ENCODE measurements around the gene DCHS2.

DCHS2 gene

DNA sequence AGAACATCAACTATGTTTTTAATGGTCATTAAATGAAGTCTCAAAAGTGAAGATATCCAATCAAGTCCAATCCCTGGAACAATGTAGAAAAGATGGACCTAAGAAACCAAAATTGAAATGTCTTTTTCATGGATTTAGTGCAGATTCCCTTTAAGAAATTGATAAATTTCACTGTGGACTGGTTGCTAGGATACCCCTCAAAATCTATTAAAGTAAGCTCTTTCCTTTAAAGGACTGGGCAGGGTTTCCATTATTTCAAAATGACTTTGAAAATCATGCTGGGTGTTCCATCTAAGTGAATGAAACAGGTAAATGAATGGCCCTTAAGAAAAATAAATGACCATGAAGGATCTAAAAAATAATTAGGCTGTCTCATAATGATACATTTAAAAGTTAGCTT is 30.0 kb upstream of the DCHS2 start:
- H3K4me3 ChIP-seq (ENCODE audit: low read depth, low read length): no peak overlapping the region
- TF ChIP-seq, protein P1, sequence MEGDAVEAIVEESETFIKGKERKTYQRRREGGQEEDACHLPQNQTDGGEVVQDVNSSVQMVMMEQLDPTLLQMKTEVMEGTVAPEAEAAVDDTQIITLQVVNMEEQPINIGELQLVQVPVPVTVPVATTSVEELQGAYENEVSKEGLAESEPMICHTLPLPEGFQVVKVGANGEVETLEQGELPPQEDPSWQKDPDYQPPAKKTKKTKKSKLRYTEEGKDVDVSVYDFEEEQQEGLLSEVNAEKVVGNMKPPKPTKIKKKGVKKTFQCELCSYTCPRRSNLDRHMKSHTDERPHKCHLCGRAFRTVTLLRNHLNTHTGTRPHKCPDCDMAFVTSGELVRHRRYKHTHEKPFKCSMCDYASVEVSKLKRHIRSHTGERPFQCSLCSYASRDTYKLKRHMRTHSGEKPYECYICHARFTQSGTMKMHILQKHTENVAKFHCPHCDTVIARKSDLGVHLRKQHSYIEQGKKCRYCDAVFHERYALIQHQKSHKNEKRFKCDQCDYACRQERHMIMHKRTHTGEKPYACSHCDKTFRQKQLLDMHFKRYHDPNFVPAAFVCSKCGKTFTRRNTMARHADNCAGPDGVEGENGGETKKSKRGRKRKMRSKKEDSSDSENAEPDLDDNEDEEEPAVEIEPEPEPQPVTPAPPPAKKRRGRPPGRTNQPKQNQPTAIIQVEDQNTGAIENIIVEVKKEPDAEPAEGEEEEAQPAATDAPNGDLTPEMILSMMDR (IDR thresholded peaks at IDR 0.05; ENCODE audit: low read depth, low read length): no peak

- TF ChIP-seq, protein P1 (IDR thresholded peaks at IDR 0.05; ENCODE audit: low read depth, low read length): no peak
- H3K4me3 ChIP-seq (ENCODE audit: low read depth, low read length): no peak overlapping the region
Measured at GRCh38 chr4:154519214-154519613, 27.6 kb upstream of the DCHS2 start.

- H3K4me3 ChIP-seq (ENCODE audit: low read depth, low read length): no peak overlapping the region
- TF ChIP-seq, protein P1 (IDR thresholded peaks at IDR 0.05; ENCODE audit: low read depth, low read length): no peak
Measured at GRCh38 chr4:154517591-154517990, 26.0 kb upstream of the DCHS2 start.

DNA sequence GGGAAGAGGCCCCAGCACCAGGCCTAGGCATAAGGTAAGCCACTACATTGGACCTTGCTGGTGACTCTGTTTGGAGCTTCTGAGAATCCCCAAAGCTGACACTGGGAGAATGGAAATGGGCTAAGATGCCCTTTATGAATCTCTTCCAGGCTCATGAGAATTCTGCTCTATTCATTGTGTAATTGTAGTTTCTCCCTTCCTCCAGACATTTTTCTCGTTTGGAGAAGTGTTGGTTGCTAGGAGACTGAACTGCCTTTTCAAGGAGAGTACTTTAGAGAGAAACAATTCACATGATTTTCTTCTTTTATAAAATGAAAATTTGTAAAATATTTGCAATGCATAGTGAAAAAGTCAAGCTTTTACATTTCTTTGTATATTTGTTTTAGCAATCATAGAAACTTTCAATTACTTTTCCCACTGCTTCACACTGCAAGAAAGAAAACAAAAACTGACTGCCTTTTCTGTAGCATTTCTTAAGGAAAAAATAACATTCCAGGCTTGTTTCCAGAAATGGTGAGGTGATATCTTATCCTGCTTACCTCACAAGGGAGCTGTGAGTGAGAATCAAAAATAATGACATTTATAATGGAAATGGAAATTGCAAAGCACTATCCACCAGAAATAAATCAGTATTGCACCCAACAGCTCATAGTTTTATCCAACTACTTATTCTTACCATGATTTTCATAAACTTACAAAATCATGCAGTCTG is 24.9 kb upstream of the DCHS2 start:
- no peak overlapping the region for H3K4me3 ChIP-seq (ENCODE audit: low read depth, low read length)
- TF ChIP-seq, protein P1 (IDR thresholded peaks at IDR 0.05; ENCODE audit: low read depth, low read length): no peak

DNA sequence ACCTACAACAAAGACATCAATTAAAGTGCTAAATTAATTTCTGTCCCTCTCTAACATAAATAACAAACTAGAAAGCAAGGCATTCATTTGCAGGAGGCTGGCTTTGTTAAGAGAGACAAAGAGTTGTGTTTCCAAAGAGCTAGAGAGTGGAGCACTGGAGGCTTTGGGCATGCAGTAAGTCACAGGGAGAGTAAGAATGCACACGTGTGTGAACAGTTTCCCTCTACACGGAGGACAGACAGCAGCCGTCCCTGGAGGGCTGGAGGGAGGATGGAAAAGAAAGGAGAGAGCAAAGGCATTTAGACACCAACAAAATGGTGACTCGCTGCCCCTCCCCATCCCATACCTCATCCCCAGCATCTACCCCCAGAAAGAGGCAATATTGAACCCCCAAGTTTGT is 20.4 kb upstream of the DCHS2 start:
- no peak overlapping the region for H3K4me3 ChIP-seq (ENCODE audit: low read depth, low read length)
- TF ChIP-seq, protein P1 (IDR thresholded peaks at IDR 0.05; ENCODE audit: low read depth, low read length): no peak

DNA sequence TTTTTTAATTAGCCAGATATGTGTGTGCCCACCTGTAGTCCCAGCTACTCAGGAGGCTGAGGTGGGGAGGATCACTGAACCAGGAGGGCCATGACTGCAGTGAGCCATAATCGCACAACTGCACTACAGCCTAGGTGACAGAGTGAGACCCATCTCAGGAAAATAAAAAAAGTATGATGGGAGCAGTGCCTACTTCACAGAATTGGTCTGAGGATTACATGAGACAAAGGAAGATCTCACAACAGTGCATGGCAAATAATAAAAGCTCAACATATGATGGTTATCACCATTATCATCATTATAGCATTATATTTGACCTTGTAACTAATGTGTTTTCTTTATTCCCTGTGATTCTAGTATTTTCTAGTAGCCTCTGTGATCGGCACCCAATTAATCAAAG is 19.9 kb upstream of the DCHS2 start:
- TF ChIP-seq, protein P1 (IDR thresholded peaks at IDR 0.05; ENCODE audit: low read depth, low read length): no peak
- H3K4me3 ChIP-seq (ENCODE audit: low read depth, low read length): no peak overlapping the region

DNA sequence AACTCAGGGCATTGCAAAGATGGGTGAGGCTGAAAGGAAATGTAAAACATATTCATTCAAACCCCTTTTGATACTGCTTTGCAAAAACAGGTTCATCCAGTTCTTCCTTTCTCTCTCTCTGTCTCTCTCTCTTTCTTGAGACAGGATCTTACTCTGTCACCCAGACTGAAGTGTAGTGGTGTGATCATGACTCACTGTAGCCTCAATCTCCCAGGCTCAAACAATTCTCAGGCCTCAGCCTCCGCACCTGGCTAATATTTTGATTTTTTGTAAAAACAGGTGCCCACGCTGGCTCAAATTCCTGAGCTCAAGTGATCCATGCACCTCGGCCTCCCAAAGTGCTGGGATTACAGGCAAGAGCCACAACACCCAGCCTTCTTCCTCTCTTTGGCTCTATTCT is 15.6 kb upstream of the DCHS2 start:
- TF ChIP-seq, protein P1 (IDR thresholded peaks at IDR 0.05; ENCODE audit: low read depth, low read length): no peak
- H3K4me3 ChIP-seq (ENCODE audit: low read depth, low read length): no peak overlapping the region

Measured in WI38 (cell line).